NCI-H2081 treated with DMSO at 0.1 percent for 48 hours (cell line): ENCODE results near the gene NDUFB7.
"Not testable (repeated sequence)": the region's sequence is repeated elsewhere in the genome, so short reads cannot be mapped to it uniquely, and the experiment has no call there.

Experiments
- DNase-seq: peaks from one replicate; lab custom pipeline; 2025; lab: John Stamatoyannopoulos, UW

The NDUFB7 gene

DNA sequence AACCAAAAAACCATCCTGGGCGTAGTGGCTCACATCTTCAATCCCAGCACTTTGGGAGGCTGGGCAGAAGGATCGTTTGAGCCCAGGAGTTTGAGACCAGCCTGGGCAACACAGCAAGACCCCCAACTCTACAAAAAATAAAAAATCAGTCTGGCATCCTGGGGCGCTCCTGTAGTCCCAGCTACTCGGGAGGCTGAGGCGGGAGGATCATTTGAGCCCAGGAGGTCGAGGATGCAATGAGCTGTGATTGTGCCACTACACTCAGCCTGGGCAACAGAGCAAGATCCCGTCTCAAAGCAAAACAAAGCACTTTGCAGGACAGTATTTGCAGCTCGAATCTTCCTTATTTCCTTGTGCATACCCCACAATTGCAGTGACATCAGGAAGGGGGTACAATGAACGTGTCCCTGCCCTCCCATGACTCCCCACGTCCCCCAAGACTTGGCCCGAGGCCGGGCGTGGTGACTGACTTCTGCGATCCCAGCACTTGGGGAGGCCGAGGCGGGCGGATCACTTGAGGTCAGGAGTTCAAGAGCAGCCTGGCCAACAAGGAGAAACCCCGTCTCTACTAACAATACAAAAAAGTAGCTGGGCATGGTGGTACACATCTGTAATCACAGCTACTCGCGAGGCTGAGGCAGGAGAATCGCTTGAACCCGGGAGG is 870 bp downstream of the NDUFB7 start:
- no peak for DNase-seq

- DNase-seq = no peak
Observed at GRCh38 chr19:14567079-14567478, 4.8 kb downstream of the NDUFB7 start.

GRCh38 chr19:14566712-14567077 is 5.2 kb downstream of the NDUFB7 start:
- DNase-seq = no peak

GRCh38 chr19:14565765-14566711 is 5.8 kb downstream of the NDUFB7 start:
- DNase-seq = no peak

DNA sequence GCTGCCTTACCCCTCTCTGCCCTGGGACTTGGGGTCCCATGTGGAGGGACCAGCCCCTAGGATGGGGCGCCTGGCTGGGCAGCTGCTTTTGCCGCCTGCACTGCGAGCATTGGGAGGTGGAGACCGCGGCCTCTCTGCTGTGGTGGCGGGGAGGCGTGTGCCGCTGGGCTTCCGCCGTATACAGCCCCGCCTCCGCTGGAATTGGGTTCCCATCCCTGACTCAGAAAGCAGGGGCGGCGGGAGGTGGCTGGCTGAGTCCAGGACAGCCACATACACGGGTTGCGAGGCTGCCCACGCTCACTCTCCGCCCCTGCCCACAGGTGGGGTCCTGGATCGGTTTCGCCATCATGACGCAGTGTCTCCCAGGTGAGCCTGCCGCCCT is 6.6 kb downstream of the NDUFB7 start:
- DNase-seq = no peak

DNA sequence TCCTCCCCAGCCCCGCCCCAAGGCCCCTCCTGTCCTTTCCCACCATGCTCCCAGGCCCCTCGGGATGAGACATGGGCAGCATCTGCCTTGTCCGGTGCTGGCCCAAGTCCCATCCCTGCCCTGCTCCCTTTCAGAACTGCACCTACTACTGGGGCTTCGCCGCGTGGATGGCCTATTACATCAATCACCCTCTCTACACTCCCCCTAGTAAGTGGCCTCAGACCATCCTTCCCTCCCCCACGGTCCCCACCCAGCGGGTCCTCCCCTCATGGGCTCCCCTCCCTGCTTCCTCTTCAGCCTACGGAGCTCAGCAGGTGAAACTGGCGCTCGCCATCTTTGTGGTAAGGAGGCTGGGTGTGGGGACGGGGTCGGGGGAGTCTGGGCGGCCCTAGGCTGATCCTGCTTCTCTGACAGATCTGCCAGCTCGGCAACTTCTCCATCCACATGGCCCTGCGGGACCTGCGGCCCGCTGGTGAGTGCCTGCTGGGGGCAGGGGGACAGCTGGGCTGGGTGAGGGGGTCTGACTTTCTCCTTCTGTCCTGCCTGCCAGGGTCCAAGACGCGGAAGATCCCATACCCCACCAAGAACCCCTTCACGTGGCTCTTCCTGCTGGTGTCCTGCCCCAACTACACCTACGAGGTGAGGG is 7.1 kb downstream of the NDUFB7 start:
- DNase-seq = not testable (repeated sequence)

DNA sequence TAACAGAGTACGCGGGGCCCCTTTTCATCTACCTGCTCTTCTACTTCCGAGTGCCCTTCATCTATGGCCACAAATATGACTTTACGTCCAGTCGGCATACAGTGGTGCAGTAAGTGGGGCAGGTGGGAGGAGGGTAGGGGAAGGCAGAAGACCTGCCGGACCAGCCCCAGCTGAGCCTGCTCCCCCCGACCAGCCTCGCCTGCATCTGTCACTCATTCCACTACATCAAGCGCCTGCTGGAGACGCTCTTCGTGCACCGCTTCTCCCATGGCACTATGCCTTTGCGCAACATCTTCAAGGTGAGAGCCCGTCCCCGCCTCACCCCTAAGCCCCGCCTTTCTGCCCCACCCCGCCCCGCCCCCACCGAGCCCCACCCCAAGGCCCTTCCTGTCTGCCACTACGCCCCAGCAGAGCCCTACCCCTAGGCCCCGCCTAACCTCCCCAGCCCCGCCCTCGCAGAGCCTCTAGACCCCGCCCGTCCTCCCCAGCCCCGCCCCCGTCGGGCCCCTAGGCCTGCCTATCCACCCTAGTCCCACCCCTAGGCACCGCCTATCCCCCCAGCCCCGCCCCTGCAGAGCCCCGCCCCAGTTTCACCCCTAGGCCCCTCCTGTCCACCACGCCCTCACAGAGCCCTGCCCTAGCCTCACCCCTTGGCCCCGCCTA is 7.7 kb downstream of the NDUFB7 start:
- DNase-seq = no peak

- no peak for DNase-seq
Observed at GRCh38 chr19:14563590-14563926, 8.3 kb downstream of the NDUFB7 start.

DNA sequence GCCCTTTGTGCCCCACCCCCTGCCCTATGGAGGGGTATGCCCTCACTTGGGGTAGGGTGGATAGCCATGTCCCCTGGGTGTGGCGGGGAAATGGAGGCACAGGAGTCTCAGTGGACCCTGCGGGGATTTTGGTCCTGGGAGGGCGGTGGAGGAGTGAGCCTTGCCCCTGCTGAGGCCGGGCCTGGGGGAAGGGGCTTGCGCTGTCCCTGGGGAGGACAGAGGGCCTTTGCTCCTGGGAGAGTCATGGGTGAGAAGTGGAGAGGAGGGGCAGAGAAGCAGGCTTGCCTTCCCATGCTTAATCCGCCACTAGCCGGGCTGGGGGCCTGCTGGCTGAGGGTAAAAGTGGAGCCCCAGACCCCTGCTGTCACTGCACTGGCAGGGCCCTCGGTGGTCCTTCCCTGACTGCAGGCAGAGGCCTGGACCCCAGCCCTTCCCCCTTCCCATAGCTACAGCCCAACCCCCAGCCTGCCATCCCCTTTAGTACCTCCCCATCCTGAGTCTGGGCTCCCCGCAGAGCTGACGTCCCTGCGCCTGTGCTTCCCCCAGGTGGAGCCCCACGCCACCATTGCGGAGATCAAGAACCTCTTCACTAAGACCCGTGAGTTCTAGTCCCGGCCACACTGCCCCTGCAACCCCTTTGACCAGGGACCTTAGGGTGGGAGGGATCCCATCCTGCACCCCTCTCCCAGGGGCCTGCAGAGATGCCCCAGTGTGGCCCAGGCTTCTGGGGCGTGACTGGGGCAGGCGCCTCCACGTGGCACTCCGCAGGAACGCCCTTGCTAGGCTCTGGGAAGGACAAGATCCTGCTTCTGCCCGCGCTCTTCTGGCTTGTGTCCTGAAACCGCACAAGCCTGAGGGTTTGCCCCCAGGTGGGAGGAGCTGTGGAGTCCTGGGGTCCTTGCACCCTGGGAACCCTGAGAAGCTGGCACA is 8.9 kb downstream of the NDUFB7 start:
- DNase-seq = no peak

- no peak for DNase-seq
Observed at GRCh38 chr19:14561847-14562351, 10.0 kb downstream of the NDUFB7 start.

- no peak for DNase-seq
Observed at GRCh38 chr19:14561249-14561648, 10.6 kb downstream of the NDUFB7 start.

- no peak for DNase-seq
Observed at GRCh38 chr19:14560776-14561108, 11.1 kb downstream of the NDUFB7 start.

GRCh38 chr19:14559916-14560775 is 11.7 kb downstream of the NDUFB7 start:
- DNase-seq = no peak

DNA sequence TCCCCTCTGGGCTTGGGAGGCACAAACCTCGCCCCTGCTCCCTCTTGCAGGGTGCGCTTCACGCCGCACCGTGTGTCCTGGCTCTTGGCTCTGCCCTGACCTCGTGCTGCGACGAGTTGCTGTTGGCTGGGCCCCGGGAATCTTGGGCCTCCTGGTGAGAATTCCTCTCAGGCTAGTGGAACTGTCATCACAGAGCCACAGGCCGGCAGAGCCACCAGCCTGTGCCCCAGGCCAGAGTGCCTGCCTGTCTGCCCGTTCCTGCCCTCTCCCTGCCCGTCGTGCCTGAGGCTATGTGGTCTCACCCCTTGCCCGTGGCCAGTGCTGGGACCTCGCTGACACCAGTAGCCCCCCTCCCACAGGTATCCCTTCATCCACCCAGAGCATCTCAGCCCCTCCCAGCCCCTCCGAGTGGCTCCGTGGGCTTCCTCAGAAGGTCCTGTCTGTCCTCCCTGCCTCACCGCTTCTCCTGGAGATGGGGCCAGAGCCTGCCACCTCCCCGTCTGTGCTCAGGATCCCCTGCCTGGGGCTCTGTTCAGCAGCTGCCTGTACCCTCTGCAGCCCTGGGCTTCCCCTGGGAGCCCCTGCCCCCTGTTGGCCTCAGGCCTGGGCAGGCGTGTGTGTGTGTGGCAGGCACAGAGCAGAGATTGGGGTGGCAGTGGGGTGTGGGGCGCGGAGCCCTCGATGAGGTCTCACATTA is 13.3 kb downstream of the NDUFB7 start:
- DNase-seq = no peak

DNA sequence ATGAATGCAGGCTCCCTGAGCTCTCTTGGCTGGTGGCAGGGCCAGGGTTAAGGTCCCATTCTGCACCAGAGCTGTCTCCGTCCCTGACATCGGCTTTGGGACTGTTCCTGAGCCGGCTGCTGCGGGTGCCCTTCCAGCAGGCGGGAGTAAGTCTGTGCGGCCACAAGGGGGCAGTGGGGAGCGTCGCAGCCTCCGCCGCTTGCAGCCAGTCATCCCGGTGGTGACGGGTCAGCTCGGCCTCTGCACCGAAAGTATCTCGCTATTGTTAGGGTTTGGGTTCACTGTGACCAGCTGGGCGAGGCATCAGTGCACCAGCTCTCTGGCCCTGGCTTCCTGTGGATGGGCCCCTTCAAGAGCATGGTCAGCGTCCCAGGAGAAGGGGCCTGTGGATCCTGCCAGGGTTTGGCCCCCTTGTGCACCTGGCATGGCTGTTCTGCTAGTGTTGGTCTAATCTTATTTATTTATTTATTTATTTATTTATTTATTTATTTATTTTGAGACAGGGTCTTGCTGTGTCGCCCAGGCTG is 15.1 kb downstream of the NDUFB7 start:
- DNase-seq = no peak

DNA sequence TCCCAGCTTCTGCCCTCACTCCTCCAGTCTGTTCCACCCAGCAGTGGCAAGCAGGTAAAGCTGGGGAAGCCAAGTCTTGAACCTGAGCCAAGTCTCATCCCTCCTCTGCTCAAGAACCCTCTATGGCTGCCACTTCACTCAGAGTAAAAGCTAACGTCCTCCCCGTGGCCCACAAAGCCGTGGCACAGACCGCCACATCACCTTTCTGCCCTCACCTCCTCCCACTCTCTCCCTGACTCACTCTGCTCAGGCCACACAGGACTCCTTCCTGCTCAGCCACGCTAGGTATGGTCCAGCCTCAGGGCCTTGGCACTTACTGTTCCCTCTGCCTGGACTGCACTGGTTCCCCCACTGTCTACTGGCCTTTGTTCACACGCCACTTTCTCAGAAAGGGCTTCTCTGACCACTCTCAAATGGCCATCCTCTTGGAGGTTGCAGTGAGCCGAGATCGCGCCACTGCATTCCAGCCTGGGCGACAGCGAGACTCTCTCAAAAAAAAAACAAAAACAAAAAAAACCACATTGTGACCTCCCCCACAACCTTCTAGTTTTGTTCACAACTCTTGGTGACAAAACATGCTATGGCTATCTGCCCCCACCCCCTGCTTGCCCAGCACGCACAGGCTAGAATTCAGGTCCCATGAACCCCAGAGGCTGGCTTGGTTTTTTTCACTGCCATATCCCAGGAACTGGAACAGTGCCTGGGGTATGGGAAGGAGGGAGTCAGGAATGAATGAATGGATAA is 15.8 kb downstream of the NDUFB7 start:
- no peak for DNase-seq

DNA sequence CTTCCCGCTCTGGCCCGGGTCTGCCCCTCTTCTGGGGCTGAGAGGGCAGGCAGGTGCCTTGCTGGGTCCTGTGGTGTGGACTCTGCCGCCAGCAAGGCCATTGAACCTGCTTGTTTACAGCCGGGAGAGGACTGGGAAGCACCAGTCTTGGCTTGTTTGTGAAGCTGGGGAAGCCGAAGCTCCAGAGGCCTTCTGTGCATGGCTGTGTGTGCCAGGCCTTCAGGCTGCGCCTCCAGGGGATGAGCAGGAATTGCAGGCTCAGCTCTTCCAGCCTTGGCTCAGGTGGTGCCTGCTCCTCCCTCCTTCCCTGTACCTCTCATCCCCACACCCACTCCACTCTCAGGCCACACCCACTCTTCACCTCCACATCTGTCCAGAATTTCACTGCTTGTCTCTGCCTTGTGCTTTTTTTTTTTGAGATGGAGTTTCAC is 17.5 kb downstream of the NDUFB7 start:
- DNase-seq = no peak

- DNase-seq = no peak
Observed at GRCh38 chr19:14553939-14554243, 18.0 kb downstream of the NDUFB7 start.
